GM12878 (cell line): ENCODE measurements around the gene TNFSF11. TPM values are rescaled to one million over a fixed set of nuclear protein-coding genes. Genes with fewer than 3 reads are reported as not detected.

ENCODE experiments used
- ATAC-seq: fragments of 200-7000 bp; cut with Tn5 transposase; 3 replicates; pipeline ENCODE4 v1.9.1; 2020; ENCODE audit warnings: mild to moderate bottlenecking, moderate library complexity
- BruUV-seq: library from RNA; stranded (reverse); fragments of 400-500 nt; replicated peaks from 2 replicates; lab custom pipeline; 2021; lab: Mats Ljungman, UMichigan
- CTCF ChIA-PET: fragments of 300-600 bp; sonication (Branson Sonifier 250); formaldehyde crosslinking; extraction: SDS; loops from one replicate; lab custom pipeline; 2021; ENCODE audit warnings: inconsistent platforms; lab: Yijun Ruan, JAX
- POLR2A ChIA-PET: fragments of 350-600 bp; formaldehyde crosslinking; extraction: SDS; loops from one replicate; lab custom pipeline; 2021; ENCODE audit warnings: inconsistent platforms; lab: Charles Lee
- RAD21 ChIA-PET: fragments of 300-600 bp; sonication (Branson Sonifier 250); formaldehyde crosslinking; loops from one replicate; lab custom pipeline; 2023; ENCODE audit warnings: antibody characterized with exemption; ENCODE audit not compliant: unreplicated experiment; lab: Charles Lee
- SMC1A ChIA-PET: fragments of 300-600 bp; sonication (Branson Sonifier 250); formaldehyde crosslinking; loops from one replicate; lab custom pipeline; 2023; ENCODE audit not compliant: unreplicated experiment, uncharacterized antibody; lab: Charles Lee
- DNase-seq: peaks from one replicate; pipeline ENCODE4 v3.0.0-alpha.2; 2011; ENCODE audit warnings: low read depth, low spot score
- FAIRE-seq: peaks from 3 replicates; lab custom pipeline; 2011; peaks lifted over from hg19 to GRCh38; lab: Jason Lieb, UNC
- H2AFZ ChIP-seq: 2 replicates; pipeline ENCODE4 v1.6.0; 2011; ENCODE audit warnings: low read depth, low read length, control low read depth; ENCODE audit not compliant: control insufficient read depth
- H3K27ac ChIP-seq: 2 replicates; pipeline ENCODE4 v1.5.1; 2011; ENCODE audit warnings: control low read depth; ENCODE audit not compliant: control insufficient read depth, insufficient read depth
- H3K27me3 ChIP-seq, 2 experiments: replicated peaks in 1 of 2; 2 replicates each; pipeline versions ENCODE4 v1.6.0 to v1.6.1; 2011; ENCODE audit warnings: low read length in 1 of 2; ENCODE audit not compliant: control insufficient read depth in 2 of 2, insufficient read depth in 2 of 2
- H3K36me3 ChIP-seq, 2 experiments: 2 replicates each; pipeline ENCODE4 v1.5.1; 2011; ENCODE audit warnings: low read length in 1 of 2; ENCODE audit not compliant: control insufficient read depth in 2 of 2, insufficient read depth in 2 of 2
- H3K4me1 ChIP-seq: 2 replicates; pipeline ENCODE4 v1.6.1; 2011; ENCODE audit warnings: mild to moderate bottlenecking, low read length, moderate library complexity, mixed read lengths; ENCODE audit not compliant: control insufficient read depth, insufficient read depth
- H3K4me2 ChIP-seq: 2 replicates; pipeline ENCODE4 v1.6.0; 2011; ENCODE audit warnings: control low read depth; ENCODE audit not compliant: control insufficient read depth, insufficient read depth
- H3K4me3 ChIP-seq: fragments of 200-600 bp; sonication (generic); 2 replicates; pipeline ENCODE4 v1.5.1; 2016
- H3K79me2 ChIP-seq: 2 replicates; pipeline ENCODE4 v1.6.0; 2011; ENCODE audit warnings: low read length; ENCODE audit not compliant: control insufficient read depth, insufficient read depth
- H3K9ac ChIP-seq: 2 replicates; pipeline ENCODE4 v1.8.0; 2011; ENCODE audit warnings: low read length, control low read depth, mixed read lengths; ENCODE audit not compliant: control insufficient read depth, insufficient read depth
- H3K9me3 ChIP-seq: replicated peaks from 3 replicates; pipeline ENCODE4 v1.5.1; 2011; ENCODE audit warnings: mild to moderate bottlenecking, low read length; ENCODE audit not compliant: control insufficient read depth, insufficient read depth
- H4K20me1 ChIP-seq: 2 replicates; pipeline ENCODE4 v1.6.0; 2011; ENCODE audit not compliant: control insufficient read depth, insufficient read depth
- CHD2 ChIP-seq: IDR thresholded peaks from 2 replicates; pipeline ENCODE4 v1.6.1; 2011; ENCODE audit warnings: low read depth, low read length, improper control_type of control experiment, borderline replicate concordance
- CREB1 ChIP-seq: IDR thresholded peaks from 2 replicates; pipeline ENCODE4 v1.6.1; 2012; ENCODE audit warnings: low read depth, mild to moderate bottlenecking, inconsistent platforms
- EGR1 ChIP-seq, 2 experiments: IDR thresholded peaks; 1 replicate in 1 of 2; 2 replicates in 1 of 2; pipeline ENCODE4 v1.6.1; 2011 to 2012; ENCODE audit warnings: low read depth in 2 of 2, low read length in 2 of 2, borderline replicate concordance in 1 of 2, mild to moderate bottlenecking in 1 of 2, moderate library complexity in 1 of 2
- GATAD2B ChIP-seq: fragments of 450-650 bp; conservative IDR thresholded peaks from 2 replicates; pipeline ENCODE4 v1.6.1; 2017; ENCODE audit warnings: low read depth, mild to moderate bottlenecking, moderate library complexity
- KDM1A ChIP-seq: fragments of 200-600 bp; sonication (generic); IDR thresholded peaks from 2 replicates; pipeline ENCODE4 v1.6.1; 2016; ENCODE audit warnings: borderline replicate concordance
- NBN ChIP-seq: fragments of 450-650 bp; IDR thresholded peaks from 2 replicates; pipeline ENCODE4 v1.6.1; 2016
- NR2C2 ChIP-seq: IDR thresholded peaks from 2 replicates; pipeline ENCODE4 v1.6.1; 2011; ENCODE audit warnings: borderline replicate concordance, low read depth; ENCODE audit not compliant: control insufficient read depth, insufficient read length
- NRF1 ChIP-seq: conservative IDR thresholded peaks from 2 replicates; pipeline ENCODE4 v1.6.1; 2011; ENCODE audit warnings: mild to moderate bottlenecking, low read depth, low read length, improper control_type of control experiment
- SREBF1 ChIP-seq: IDR thresholded peaks from 2 replicates; pipeline ENCODE4 v1.6.1; 2012; ENCODE audit warnings: mild to moderate bottlenecking, low read length
- SUPT20H ChIP-seq: IDR thresholded peaks from 2 replicates; pipeline ENCODE4 v1.6.1; 2011; ENCODE audit warnings: low read depth, mild to moderate bottlenecking, low read length, moderate library complexity, borderline replicate concordance; ENCODE audit not compliant: control insufficient read depth
- ZNF217 ChIP-seq: fragments of 450-650 bp; IDR thresholded peaks from 2 replicates; pipeline ENCODE4 v1.6.1; 2017; ENCODE audit warnings: antibody characterized with exemption, mild to moderate bottlenecking
- WGBS: methylation state at CpG from one replicate; pipeline ENCODE4 v1.1.6; 2016; ENCODE audit warnings: low lambda C conversion rate; ENCODE audit not compliant: insufficient replicate concordance, insufficient coverage; ENCODE audit errors: missing lambda C conversion rate; 5-methylcytosine and 5-hydroxymethylcytosine counted together
- in situ Hi-C: fragments of 300-500 bp; cut with MboI; formaldehyde crosslinking; loops from 9 replicates; pipeline ENCODE4 v1.14.3; 2018; ENCODE audit warnings: mixed read lengths
- intact Hi-C: fragments of 100-400 bp; cut with micrococcal nuclease; formaldehyde crosslinking; loops from one replicate; pipeline ENCODE4 v1.14.2; 2022; ENCODE audit not compliant: unreplicated experiment
- polyA plus RNA-seq, 11 experiments: library from polyadenylated mRNA; depleted of rRNA in 4 of 11; unstranded in 6 of 11; stranded (reverse) in 5 of 11; fragments of >200 nt; fragmentation: Nextera tagmentation in 4 of 11; fragmentation: Illumina TruSeq in 1 of 11; extraction: Ambion mirVana in 4 of 11; extraction: Trizol in 1 of 11; gene quantifications; 1 replicate in 1 of 11; 2 replicates in 10 of 11; pipeline versions ENCODE4 v1.2.1 to v1.2.3, GENCODE V29; 2011 to 2016; ENCODE audit warnings: inconsistent platforms in 2 of 11, missing spikeins in 2 of 11, low read depth in 1 of 11
- total RNA-seq, 4 experiments: library from RNA; depleted of rRNA in 3 of 4; stranded (reverse); fragments of >200 nt in 3 of 4; fragmentation: Illumina TruSeq in 1 of 4; extraction: Trizol in 1 of 4; gene quantifications; 2 replicates each; pipeline versions ENCODE4 v1.2.1 to v1.2.3, GENCODE V29; 2013 to 2021
- TF ChIP-seq, protein P1 (sequence below): fragments of 450-650 bp; formaldehyde crosslinking; IDR thresholded peaks from 2 replicates; pipeline ENCODE4 v1.4.0; 2022; ENCODE audit warnings: mild to moderate bottlenecking, moderate library complexity
- TF ChIP-seq, protein P2 (sequence below): fragments of 450-650 bp; IDR thresholded peaks from 2 replicates; pipeline ENCODE4 v1.6.1; 2017; ENCODE audit warnings: mild to moderate bottlenecking, moderate library complexity

TNFSF11 gene
- total and polyA plus RNA-seq, 10 of the 15 experiments (the other 5 are each of a cell fraction or from before 2014, with no cell fraction given) = 0.86 to 14.8 (median 10.0) TPM

DNA sequence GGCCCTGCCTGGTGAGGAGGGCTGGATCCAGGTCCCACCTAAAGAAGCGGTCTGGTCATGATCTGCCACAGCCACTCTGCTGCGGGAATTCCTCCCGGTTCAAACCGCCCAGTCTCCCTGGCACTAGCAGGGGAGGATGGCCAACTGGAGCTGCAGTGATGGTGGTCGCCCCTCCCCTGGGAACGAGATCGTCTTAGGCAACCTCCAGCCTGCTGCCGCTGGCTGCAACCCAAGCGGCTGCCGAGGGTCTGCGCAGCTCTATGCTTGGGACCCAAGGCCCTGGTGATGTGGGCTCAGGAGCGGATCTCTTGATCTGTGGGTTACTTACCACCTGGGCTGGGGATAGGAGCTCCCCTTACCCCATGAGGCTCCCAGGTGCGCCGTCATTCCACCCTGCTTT is 69.1 kb downstream of the TNFSF11 start (continued):
- TF ChIP-seq, protein P1, sequence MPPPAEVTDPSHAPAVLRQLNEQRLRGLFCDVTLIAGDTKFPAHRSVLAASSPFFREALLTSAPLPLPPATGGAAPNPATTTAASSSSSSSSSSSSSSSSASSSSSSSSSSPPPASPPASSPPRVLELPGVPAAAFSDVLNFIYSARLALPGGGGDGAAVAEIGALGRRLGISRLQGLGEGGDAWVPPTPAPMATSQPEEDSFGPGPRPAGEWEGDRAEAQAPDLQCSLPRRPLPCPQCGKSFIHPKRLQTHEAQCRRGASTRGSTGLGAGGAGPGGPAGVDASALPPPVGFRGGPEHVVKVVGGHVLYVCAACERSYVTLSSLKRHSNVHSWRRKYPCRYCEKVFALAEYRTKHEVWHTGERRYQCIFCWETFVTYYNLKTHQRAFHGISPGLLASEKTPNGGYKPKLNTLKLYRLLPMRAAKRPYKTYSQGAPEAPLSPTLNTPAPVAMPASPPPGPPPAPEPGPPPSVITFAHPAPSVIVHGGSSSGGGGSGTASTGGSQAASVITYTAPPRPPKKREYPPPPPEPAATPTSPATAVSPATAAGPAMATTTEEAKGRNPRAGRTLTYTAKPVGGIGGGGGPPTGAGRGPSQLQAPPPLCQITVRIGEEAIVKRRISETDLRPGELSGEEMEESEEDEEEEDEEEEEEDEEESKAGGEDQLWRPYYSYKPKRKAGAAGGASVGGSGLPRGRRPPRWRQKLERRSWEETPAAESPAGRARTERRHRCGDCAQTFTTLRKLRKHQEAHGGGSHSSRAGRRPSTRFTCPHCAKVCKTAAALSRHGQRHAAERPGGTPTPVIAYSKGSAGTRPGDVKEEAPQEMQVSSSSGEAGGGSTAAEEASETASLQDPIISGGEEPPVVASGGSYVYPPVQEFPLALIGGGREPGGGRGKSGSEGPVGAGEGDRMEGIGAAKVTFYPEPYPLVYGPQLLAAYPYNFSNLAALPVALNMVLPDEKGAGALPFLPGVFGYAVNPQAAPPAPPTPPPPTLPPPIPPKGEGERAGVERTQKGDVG (CRISPR knock-in tag) = no peak
- no peak for TF ChIP-seq NRF1

DNA sequence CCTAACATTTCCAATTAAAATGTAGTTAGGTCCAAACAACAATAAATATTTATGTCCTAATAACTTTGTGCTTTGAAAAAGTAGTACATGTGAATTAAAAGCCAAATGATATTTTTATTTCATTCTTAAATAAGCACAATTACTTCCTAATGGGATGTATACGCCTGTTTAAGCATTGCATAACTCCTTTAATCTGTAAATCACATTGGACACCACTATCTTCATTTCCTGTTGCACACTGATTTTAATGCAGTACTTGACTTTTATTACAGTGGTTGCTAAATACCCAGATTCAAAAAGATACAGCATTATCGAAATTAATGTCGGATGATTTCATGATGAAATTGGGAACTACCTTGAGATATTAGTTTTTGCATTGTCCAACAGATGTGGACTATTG is 70.9 kb downstream of the TNFSF11 start:
- CTCF ChIA-PET = no interaction called here

More for the DNA sequence above, 70.9 kb downstream of the TNFSF11 start:
- ATAC-seq (no peak), FAIRE-seq (no peak), DNase-seq (no peak)
- in situ Hi-C loops = no loop called here
- Histone ChIP-seq H3K4me3 (no peak overlapping the region), H3K27ac (no peak overlapping the region), H3K4me2 (no peak overlapping the region), H3K27me3 (no peaks in the 10 kb centered on the region), H2AFZ (no peak overlapping the region), H4K20me1 (no peaks in the 10 kb centered on the region), H3K36me3 (no peaks in the 10 kb centered on the region), H3K79me2 (no peaks in the 10 kb centered on the region), H3K9ac (no peak overlapping the region), H3K4me1 (no peaks in the 10 kb centered on the region), H3K9me3 (no peaks in the 10 kb centered on the region)
- WGBS = 91% methylated on average over 3 of the region's 3 CpGs
- TF ChIP-seq NR2C2 = no peak
- no peak for TF ChIP-seq ZNF217
- no peak for TF ChIP-seq SREBF1
- TF ChIP-seq SUPT20H = no peak
- TF ChIP-seq CHD2 = no peak
- TF ChIP-seq NBN = no peak
- TF ChIP-seq GATAD2B = no peak
- TF ChIP-seq EGR1 (IDR thresholded peaks at IDR 0.05; ENCODE audit: borderline replicate concordance in 1 of 2, low read depth in 2 of 2, low read length in 2 of 2) = no peak
- TF ChIP-seq KDM1A = no peak
- TF ChIP-seq, protein P2, sequence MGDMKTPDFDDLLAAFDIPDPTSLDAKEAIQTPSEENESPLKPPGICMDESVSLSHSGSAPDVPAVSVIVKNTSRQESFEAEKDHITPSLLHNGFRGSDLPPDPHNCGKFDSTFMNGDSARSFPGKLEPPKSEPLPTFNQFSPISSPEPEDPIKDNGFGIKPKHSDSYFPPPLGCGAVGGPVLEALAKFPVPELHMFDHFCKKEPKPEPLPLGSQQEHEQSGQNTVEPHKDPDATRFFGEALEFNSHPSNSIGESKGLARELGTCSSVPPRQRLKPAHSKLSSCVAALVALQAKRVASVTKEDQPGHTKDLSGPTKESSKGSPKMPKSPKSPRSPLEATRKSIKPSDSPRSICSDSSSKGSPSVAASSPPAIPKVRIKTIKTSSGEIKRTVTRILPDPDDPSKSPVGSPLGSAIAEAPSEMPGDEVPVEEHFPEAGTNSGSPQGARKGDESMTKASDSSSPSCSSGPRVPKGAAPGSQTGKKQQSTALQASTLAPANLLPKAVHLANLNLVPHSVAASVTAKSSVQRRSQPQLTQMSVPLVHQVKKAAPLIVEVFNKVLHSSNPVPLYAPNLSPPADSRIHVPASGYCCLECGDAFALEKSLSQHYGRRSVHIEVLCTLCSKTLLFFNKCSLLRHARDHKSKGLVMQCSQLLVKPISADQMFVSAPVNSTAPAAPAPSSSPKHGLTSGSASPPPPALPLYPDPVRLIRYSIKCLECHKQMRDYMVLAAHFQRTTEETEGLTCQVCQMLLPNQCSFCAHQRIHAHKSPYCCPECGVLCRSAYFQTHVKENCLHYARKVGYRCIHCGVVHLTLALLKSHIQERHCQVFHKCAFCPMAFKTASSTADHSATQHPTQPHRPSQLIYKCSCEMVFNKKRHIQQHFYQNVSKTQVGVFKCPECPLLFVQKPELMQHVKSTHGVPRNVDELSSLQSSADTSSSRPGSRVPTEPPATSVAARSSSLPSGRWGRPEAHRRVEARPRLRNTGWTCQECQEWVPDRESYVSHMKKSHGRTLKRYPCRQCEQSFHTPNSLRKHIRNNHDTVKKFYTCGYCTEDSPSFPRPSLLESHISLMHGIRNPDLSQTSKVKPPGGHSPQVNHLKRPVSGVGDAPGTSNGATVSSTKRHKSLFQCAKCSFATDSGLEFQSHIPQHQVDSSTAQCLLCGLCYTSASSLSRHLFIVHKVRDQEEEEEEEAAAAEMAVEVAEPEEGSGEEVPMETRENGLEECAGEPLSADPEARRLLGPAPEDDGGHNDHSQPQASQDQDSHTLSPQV = no peak
- no peak for TF ChIP-seq CREB1
- RAD21 ChIA-PET = no interaction called here
- POLR2A ChIA-PET = no interaction called here
- intact Hi-C loops = no loop called here
- SMC1A ChIA-PET = no interaction called here
- no TSS peak for BruUV-seq
